HAP-1 (cell line): ENCODE results near the gene MAN2C1.

Experiments used
- DNase-seq, 2 experiments: peaks; one replicate each; pipeline ENCODE4 v3.0.0-alpha.2; 2016 to 2020; ENCODE audit warnings: low spot score in 2 of 2
- H3K27me3 ChIP-seq: fragments of 250-450 bp; sonication (Bioruptor Pico); 2 replicates; pipeline ENCODE4 v1.5.1; 2020; ENCODE audit warnings: low read depth, mild to moderate bottlenecking, moderate library complexity
- H3K36me3 ChIP-seq: fragments of 250-450 bp; sonication (Bioruptor Pico); replicated peaks from 2 replicates; pipeline ENCODE4 v1.5.1; 2020; ENCODE audit warnings: mild to moderate bottlenecking
- H3K4me1 ChIP-seq: fragments of 250-450 bp; sonication (Bioruptor Pico); 2 replicates; pipeline ENCODE4 v1.5.1; 2020; ENCODE audit warnings: mild to moderate bottlenecking
- H3K4me3 ChIP-seq: fragments of 250-450 bp; sonication (Bioruptor Pico); 2 replicates; pipeline ENCODE4 v1.5.1; 2020; ENCODE audit warnings: mild to moderate bottlenecking, moderate library complexity
- H3K9me3 ChIP-seq: fragments of 250-450 bp; sonication (Bioruptor Pico); 2 replicates; pipeline ENCODE4 v1.5.1; 2020; ENCODE audit warnings: mild to moderate bottlenecking, moderate library complexity
- in situ Hi-C: fragments of 300-500 bp; cut with MboI; formaldehyde crosslinking; loops from 3 replicates; pipeline ENCODE4 v1.14.3; 2020; ENCODE audit warnings: low sequenced_read_pairs, inconsistent platforms, mixed read lengths

The MAN2C1 gene

DNA sequence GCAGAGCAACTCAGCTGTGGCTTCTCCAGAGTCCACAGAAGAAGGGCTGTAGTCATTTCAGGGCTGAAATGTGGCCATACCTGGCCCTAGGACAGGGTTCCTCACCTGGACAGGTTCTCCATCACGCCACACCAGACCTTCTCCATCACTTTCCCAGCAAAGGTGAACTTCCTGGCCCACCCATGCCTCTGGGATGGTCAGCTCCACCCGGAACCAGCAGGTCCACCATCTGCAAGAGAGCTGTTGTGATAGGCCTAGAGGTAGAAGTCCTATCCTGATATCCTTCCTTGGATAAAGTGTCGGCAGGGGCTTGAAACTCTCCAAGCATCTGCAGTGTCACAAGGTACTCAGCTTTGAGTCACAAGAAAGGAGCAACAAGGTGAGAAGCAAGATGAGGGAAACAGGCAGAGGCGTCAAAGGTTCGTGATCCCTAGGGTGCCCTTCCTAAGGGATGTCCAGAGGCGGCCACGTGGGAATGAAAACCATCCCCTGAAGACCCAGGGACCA, 948 bp downstream of the MAN2C1 start:
- Histone ChIP-seq H3K36me3 (peaks cover 80% of the 10 kb centered on the region), H3K27me3 (no peaks in the 10 kb centered on the region), H3K4me3 (peak overlapping the region; percentile 99), H3K9me3 (no peaks in the 10 kb centered on the region), H3K4me1 (peaks cover 16% of the 10 kb centered on the region)
- no peak for DNase-seq
- in situ Hi-C loops = no loop called here

GRCh38 chr15:75367006-75367405, 1.4 kb downstream of the MAN2C1 start:
- in situ Hi-C loops = no loop called here
- Histone ChIP-seq H3K4me1 (peaks cover 16% of the 10 kb centered on the region), H3K9me3 (no peaks in the 10 kb centered on the region), H3K27me3 (no peaks in the 10 kb centered on the region), H3K36me3 (peaks cover 80% of the 10 kb centered on the region), H3K4me3 (no peak overlapping the region)
- DNase-seq = no peak

DNA sequence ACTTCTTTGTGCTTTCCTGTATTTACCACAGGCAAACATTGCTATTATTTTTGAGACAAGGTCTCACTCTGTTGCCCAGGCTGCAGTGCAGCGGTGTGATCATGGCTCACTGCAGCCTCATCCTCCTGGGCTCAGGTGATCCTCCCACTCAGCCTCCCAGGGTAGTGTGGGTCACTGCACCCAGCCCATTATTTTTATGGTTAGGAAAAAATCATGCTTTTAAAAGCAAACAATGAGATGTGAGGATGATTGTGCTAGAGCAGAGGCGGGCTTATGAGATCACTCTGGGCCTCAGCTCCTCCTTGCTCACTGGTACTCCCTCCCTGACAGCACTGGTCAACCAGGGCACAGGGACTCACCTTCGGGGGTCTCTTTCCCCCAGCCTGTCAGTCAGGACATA, 2.2 kb downstream of the MAN2C1 start:
- no peak for DNase-seq
- Histone ChIP-seq H3K36me3 (peaks cover 80% of the 10 kb centered on the region), H3K4me1 (peaks cover 16% of the 10 kb centered on the region), H3K27me3 (no peaks in the 10 kb centered on the region), H3K9me3 (no peaks in the 10 kb centered on the region), H3K4me3 (no peak overlapping the region)
- in situ Hi-C loops = no loop called here

DNA sequence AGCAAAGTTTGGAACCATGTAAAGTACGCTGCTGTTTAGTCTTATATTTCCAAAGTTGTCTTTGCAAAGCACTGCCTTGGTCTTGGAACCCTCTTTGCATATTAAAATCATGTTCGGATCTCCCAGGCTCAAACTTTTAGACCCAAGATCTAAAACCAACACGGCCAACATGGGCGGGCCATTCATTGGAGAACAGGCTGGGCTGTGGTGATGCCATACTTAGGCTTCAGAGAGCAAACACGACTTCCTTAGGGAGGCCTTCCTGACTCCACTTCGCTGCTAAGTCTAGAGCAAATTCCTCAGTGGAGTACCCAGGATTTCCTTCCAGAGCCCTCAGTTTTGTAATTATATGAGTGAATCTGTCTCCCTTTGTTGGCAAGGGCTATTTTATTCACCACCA, 3.5 kb downstream of the MAN2C1 start:
- no peak for DNase-seq
- Histone ChIP-seq H3K36me3 (peaks cover 80% of the 10 kb centered on the region), H3K27me3 (no peaks in the 10 kb centered on the region), H3K9me3 (no peaks in the 10 kb centered on the region), H3K4me3 (no peak overlapping the region), H3K4me1 (peaks cover 16% of the 10 kb centered on the region)
- in situ Hi-C loops = no loop called here

GRCh38 chr15:75363786-75364185, 4.6 kb downstream of the MAN2C1 start:
- in situ Hi-C loops = no loop called here
- H3K4me1 ChIP-seq = peaks cover 6% of the 10 kb centered on the region
- no peak overlapping the region for H3K4me3 ChIP-seq
- peaks cover 89% of the 10 kb centered on the region for H3K36me3 ChIP-seq
- no peaks in the 10 kb centered on the region for H3K27me3 ChIP-seq
- no peaks in the 10 kb centered on the region for H3K9me3 ChIP-seq
- no peak for DNase-seq

DNA sequence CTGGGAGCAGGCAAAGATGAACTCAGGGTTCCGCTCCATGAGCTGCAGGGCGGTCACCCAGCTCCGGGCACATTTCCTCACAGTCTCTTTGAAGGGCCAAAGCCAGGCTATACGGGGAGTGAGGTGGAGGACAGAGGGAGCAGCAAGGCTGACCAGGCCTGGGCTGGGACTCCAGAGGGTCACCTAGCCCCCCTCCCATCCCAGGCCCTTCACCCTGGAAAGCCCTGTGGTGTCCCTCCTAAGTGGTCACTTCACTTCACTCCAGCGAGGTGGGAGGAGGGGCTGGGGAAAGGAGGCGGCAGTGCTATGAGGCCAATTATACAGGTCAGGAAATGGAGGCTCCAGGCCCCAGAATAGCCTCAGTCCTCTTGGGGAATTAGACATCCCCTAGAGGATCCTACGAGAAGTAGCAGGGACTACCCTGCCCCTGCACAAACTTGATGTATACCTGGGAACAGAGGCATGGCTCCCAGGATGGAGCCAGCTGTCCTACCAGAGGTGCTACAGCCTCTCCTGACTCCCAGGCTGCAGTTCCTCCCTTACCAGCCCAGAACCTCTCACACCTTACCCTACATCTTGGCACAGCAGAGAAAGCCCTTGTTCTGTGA, 5.7 kb downstream of the MAN2C1 start:
- H3K9me3 ChIP-seq = no peaks in the 10 kb centered on the region
- H3K36me3 ChIP-seq = peaks cover 94% of the 10 kb centered on the region
- DNase-seq = no peak
- in situ Hi-C loops = no loop called here
- no peaks in the 10 kb centered on the region for H3K27me3 ChIP-seq
- peaks cover 5% of the 10 kb centered on the region for H3K4me1 ChIP-seq
- H3K4me3 ChIP-seq = no peak overlapping the region

- no peaks in the 10 kb centered on the region; the same call in 1 of the 2 replicates for H3K4me1 ChIP-seq
- H3K4me3 ChIP-seq = no peak overlapping the region
- in situ Hi-C loops = no loop called here
- H3K27me3 ChIP-seq = no peaks in the 10 kb centered on the region
- peaks cover 92% of the 10 kb centered on the region for H3K36me3 ChIP-seq
- DNase-seq = peak in 1 of 2 experiments; percentile 25
- H3K9me3 ChIP-seq = no peaks in the 10 kb centered on the region
Observed at GRCh38 chr15:75361989-75362641, 6.3 kb downstream of the MAN2C1 start.

- H3K9me3 ChIP-seq = no peaks in the 10 kb centered on the region
- H3K4me3 ChIP-seq = no peak overlapping the region
- H3K36me3 ChIP-seq = peaks cover 91% of the 10 kb centered on the region
- in situ Hi-C loops = no loop called here
- no peak for DNase-seq
- H3K27me3 ChIP-seq = no peaks in the 10 kb centered on the region
- no peaks in the 10 kb centered on the region for H3K4me1 ChIP-seq
Observed at GRCh38 chr15:75361361-75361988, 6.9 kb downstream of the MAN2C1 start.

DNA sequence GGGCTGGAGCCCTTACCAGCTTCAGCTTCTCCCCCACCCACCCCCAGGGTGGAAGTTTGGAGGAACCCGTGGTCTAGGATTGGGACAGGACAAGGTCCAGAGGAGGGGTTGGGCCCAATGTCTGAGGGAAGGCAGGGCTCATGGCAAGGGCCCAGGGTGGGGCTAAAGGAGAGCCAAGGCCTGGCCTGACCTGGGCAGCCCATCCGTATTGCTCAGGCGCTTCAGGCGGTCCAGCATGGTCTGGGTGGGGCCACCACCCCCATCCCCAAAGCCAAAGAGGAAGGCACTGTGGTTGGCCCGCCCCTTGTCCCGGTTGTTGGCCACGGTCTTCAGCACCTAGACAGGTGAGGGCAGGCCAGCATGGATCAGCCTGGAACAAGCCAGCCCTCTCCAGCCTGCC, 7.6 kb downstream of the MAN2C1 start:
- DNase-seq = no peak
- Histone ChIP-seq H3K9me3 (no peaks in the 10 kb centered on the region), H3K36me3 (peaks cover 91% of the 10 kb centered on the region), H3K4me3 (no peak overlapping the region), H3K4me1 (no peaks in the 10 kb centered on the region), H3K27me3 (no peaks in the 10 kb centered on the region)
- in situ Hi-C loops = no loop called here

DNA sequence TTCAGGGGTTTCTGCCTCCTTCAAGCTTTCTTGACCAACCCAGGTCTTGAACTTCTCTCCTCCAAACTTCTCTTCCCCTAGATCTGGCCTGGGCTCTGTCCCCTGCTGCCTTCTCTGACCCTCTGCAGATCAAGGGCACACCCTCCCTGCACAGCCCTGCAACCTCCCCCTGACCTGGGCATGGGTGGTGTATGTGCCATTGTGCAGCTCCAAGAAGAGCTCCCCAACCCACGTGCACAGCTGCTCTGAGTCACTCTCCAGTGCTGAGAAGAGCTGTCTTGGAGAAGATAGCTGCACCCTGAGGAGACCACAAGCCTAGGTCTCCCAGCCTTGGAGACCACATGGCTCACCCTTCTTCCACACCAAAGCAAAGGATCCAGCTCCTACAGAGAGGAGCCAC, 8.0 kb downstream of the MAN2C1 start:
- Histone ChIP-seq H3K9me3 (no peaks in the 10 kb centered on the region), H3K27me3 (no peaks in the 10 kb centered on the region), H3K36me3 (peaks cover 88% of the 10 kb centered on the region), H3K4me1 (no peaks in the 10 kb centered on the region), H3K4me3 (no peak overlapping the region)
- no peak for DNase-seq
- in situ Hi-C loops = no loop called here

DNA sequence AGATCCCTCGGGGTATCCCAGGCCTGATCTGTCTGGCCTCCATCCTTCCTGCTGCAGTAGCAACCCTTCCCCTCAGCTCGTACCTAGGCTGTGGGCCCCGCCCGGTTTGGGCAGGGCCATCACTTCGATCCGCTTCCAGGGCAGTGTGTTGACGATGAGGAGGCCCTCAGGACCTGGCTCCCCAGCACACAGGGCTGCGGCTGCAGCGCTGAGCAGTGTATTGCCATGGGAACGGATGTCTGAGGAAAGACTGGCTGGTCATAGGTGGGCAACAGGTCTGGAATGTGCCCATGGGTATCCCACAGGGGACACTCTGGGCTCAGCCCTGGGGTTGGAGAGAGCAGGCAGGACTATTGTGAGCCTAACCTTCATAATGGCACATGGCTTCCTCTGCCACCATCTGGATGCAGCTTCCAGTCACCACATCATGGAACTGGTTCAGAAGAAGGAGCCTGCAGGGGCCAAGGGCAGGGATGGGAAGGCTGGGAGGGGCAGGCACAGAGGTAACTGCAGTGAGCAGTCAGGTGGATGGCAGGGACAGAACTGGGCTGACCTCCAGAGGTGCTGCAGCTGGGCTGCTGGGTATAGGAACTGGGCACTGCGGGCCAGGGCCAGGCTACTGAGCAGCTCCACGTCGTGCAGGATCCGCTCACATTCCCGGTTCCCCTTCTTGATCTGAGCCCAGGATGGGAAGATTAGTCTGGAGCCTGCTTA, 8.7 kb downstream of the MAN2C1 start:
- peaks cover 88% of the 10 kb centered on the region for H3K36me3 ChIP-seq
- in situ Hi-C loops = no loop called here

DNA sequence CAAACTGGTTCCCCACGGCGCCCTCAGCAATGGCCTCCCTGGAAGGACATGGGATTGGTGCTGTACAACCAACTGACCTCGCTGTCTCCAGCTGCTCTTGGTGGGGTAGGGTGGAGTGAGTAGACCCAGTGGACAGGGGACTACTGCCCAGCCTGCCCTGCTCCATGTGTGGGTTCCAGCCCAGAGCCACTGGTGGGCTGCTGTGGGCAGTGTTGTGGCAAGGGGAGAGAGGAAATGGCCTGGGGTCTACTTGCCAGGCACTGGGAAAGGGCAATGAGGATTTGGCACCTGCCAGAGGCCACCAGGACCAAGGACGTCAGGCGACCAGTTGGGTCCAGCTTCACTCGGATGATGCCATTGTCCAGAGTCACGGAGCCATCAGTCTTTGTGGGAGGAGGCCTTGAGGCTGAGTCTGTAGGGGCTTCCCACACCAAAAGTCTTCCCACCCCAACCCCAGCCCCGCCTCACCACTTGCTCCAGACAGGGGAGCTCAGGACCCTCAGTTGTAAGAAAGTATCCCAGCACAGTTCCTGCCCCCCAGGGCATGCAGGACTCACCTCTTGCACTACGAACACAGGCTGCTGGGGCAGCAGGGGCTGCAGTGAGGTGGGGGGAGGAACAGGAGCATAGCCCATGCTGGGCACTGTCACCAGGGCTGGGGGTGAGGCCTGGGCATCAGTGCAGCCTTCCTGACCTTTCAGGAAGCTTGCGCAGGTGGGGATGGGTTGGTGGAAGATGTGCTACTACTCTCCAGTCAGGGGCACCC, 9.5 kb downstream of the MAN2C1 start:
- Histone ChIP-seq H3K4me1 (no peaks in the 10 kb centered on the region), H3K36me3 (peaks cover 86% of the 10 kb centered on the region), H3K27me3 (no peaks in the 10 kb centered on the region), H3K9me3 (no peaks in the 10 kb centered on the region), H3K4me3 (no peak overlapping the region)
- in situ Hi-C loops = no loop called here
- no peak for DNase-seq

More for the DNA sequence above, 8.7 kb downstream of the MAN2C1 start:
- no peak overlapping the region for H3K4me3 ChIP-seq
- H3K27me3 ChIP-seq = no peaks in the 10 kb centered on the region
- no peaks in the 10 kb centered on the region for H3K4me1 ChIP-seq
- no peak for DNase-seq
- no peaks in the 10 kb centered on the region for H3K9me3 ChIP-seq

- DNase-seq = no peak
- H3K36me3 ChIP-seq = peaks cover 86% of the 10 kb centered on the region
- H3K27me3 ChIP-seq = no peaks in the 10 kb centered on the region
- in situ Hi-C loops = no loop called here
- no peak overlapping the region for H3K4me3 ChIP-seq
- H3K4me1 ChIP-seq = no peaks in the 10 kb centered on the region
- no peaks in the 10 kb centered on the region for H3K9me3 ChIP-seq
Observed at GRCh38 chr15:75357976-75358673, 10.3 kb downstream of the MAN2C1 start.
